ENCODE data around the gene ZBTB2.

Gene ZBTB2

GRCh38 chr6:151432651-151433050 is 41.3 kb upstream of the ZBTB2 start:
- no peak for DNase-seq (ENCODE audit: low read depth)
- H3K4me3 ChIP-seq (ENCODE audit: low read length) = no peak overlapping the region

GRCh38 chr6:151431337-151431736 is 40.0 kb upstream of the ZBTB2 start:
- no peak for DNase-seq (ENCODE audit: low read depth)
- no peak overlapping the region for H3K4me3 ChIP-seq (ENCODE audit: low read length)
- TF ChIP-seq CTCF (conservative IDR thresholded peaks at IDR 0.05; ENCODE audit: low read depth, low read length) = no peak

More at GRCh38 chr6:151432651-151433050, 41.3 kb upstream of the ZBTB2 start:
- no peak for TF ChIP-seq CTCF (conservative IDR thresholded peaks at IDR 0.05; ENCODE audit: low read depth, low read length)

GRCh38 chr6:151430886-151431285 is 39.5 kb upstream of the ZBTB2 start:
- TF ChIP-seq CTCF (conservative IDR thresholded peaks at IDR 0.05; ENCODE audit: low read depth, low read length) = no peak
- DNase-seq (ENCODE audit: low read depth) = no peak
- H3K4me3 ChIP-seq (ENCODE audit: low read length) = no peak overlapping the region

- H3K4me3 ChIP-seq (ENCODE audit: low read length) = no peak overlapping the region
- no peak for DNase-seq (ENCODE audit: low read depth)
- TF ChIP-seq CTCF (conservative IDR thresholded peaks at IDR 0.05; ENCODE audit: low read depth, low read length) = no peak
Observed at GRCh38 chr6:151428093-151428735, 36.9 kb upstream of the ZBTB2 start.

GRCh38 chr6:151425561-151425960 is 34.2 kb upstream of the ZBTB2 start:
- peak; percentile 58 for DNase-seq (ENCODE audit: low read depth)
- TF ChIP-seq CTCF (conservative IDR thresholded peaks at IDR 0.05; ENCODE audit: low read depth, low read length) = no peak
- no peak overlapping the region for H3K4me3 ChIP-seq (ENCODE audit: low read length)

GRCh38 chr6:151422981-151423380 is 31.6 kb upstream of the ZBTB2 start:
- H3K4me3 ChIP-seq (ENCODE audit: low read length) = no peak overlapping the region
- TF ChIP-seq CTCF (conservative IDR thresholded peaks at IDR 0.05; ENCODE audit: low read depth, low read length) = no peak
- DNase-seq (ENCODE audit: low read depth) = no peak

- TF ChIP-seq CTCF (conservative IDR thresholded peaks at IDR 0.05; ENCODE audit: low read depth, low read length) = no peak
- no peak overlapping the region for H3K4me3 ChIP-seq (ENCODE audit: low read length)
- DNase-seq (ENCODE audit: low read depth) = no peak
Observed at GRCh38 chr6:151417477-151417876, 26.1 kb upstream of the ZBTB2 start.

Data from retinal pigment epithelial cell (primary cell).